Smooth muscle cell (in vitro differentiated cells): ENCODE data around the gene C16orf90. TPM values are rescaled to one million over a fixed set of nuclear protein-coding genes. Genes with fewer than 3 reads are reported as not detected.

Experiments used
- DNase-seq: peaks from one replicate; lab custom pipeline; 2025; ENCODE audit not compliant: unreplicated experiment; lab: John Stamatoyannopoulos, UW
- H2AFZ ChIP-seq: fragments of 200-600 bp; sonication (generic); 2 replicates; pipeline ENCODE4 v1.6.0; 2016; ENCODE audit warnings: antibody characterized with exemption, low read depth, mild to moderate bottlenecking
- H3F3A ChIP-seq: fragments of 200-600 bp; sonication (generic); 2 replicates; pipeline ENCODE4 v1.6.0; 2017; ENCODE audit warnings: antibody characterized with exemption, low read depth
- H3K27ac ChIP-seq: fragments of 200-600 bp; sonication (generic); 2 replicates; pipeline ENCODE4 v1.5.1; 2016; ENCODE audit warnings: low read depth, mild to moderate bottlenecking
- H3K27me3 ChIP-seq: fragments of 200-600 bp; sonication (generic); 2 replicates; pipeline ENCODE4 v1.6.1; 2016; ENCODE audit warnings: low read depth, mild to moderate bottlenecking
- H3K36me3 ChIP-seq: fragments of 200-600 bp; sonication (generic); 2 replicates; pipeline ENCODE4 v1.5.1; 2016; ENCODE audit warnings: low read depth
- H3K4me1 ChIP-seq: fragments of 200-600 bp; sonication (generic); 2 replicates; pipeline ENCODE4 v1.5.1; 2016; ENCODE audit warnings: low read depth
- H3K4me2 ChIP-seq: fragments of 200-600 bp; sonication (generic); 2 replicates; pipeline ENCODE4 v1.6.0; 2016; ENCODE audit warnings: mild to moderate bottlenecking
- H3K4me3 ChIP-seq: fragments of 200-600 bp; sonication (generic); 2 replicates; pipeline ENCODE4 v1.5.1; 2016; ENCODE audit warnings: mild to moderate bottlenecking
- H3K79me2 ChIP-seq: fragments of 200-600 bp; sonication (generic); 2 replicates; pipeline ENCODE4 v1.6.0; 2016; ENCODE audit warnings: low read depth, mild to moderate bottlenecking
- H3K9ac ChIP-seq: fragments of 200-600 bp; sonication (generic); 2 replicates; pipeline ENCODE4 v1.6.0; 2016; ENCODE audit warnings: low read depth
- H3K9me3 ChIP-seq: fragments of 200-600 bp; sonication (generic); replicated peaks from 2 replicates; pipeline ENCODE4 v1.5.1; 2016; ENCODE audit warnings: low read depth
- H4K20me1 ChIP-seq: fragments of 200-600 bp; sonication (generic); 2 replicates; pipeline ENCODE4 v1.6.0; 2016; ENCODE audit warnings: low read depth
- WGBS: methylation state at CpG from one replicate; pipeline ENCODE4 v1.1.7; 2016; ENCODE audit warnings: low lambda C conversion rate; 5-methylcytosine and 5-hydroxymethylcytosine counted together
- microRNA-seq: library from miRNA; unstranded; fragments of <30 nt; microRNA quantifications from one replicate; pipeline ENCODE4, GENCODE V29; 2016; ENCODE audit warnings: borderline number of aligned reads
- polyA plus RNA-seq: library from polyadenylated mRNA; unstranded; fragments of >200 nt; fragmentation: Nextera tagmentation; extraction: Ambion mirVana; gene quantifications from 2 replicates; pipeline ENCODE4 v1.2.1, GENCODE V29; 2016
- small RNA-seq: library from RNA; depleted of rRNA; stranded (forward); fragments of <200 nt; gene quantifications from one replicate; pipeline ENCODE3, GENCODE V24; 2014
- total RNA-seq: library from RNA; depleted of rRNA; stranded (reverse); fragments of >200 nt; gene quantifications from 2 replicates; pipeline ENCODE4 v1.2.3, GENCODE V29; 2014
- TF ChIP-seq, protein P1 (sequence below): fragments of 200-600 bp; sonication (generic); IDR thresholded peaks from 2 replicates; pipeline ENCODE4 v1.5.1; 2017; ENCODE audit warnings: borderline replicate concordance, mild to moderate bottlenecking, antibody characterized with exemption; ENCODE audit not compliant: insufficient read depth, poor library complexity, severe bottlenecking

The C16orf90 gene
- total and polyA plus RNA-seq, 2 experiments from 2014 or later, result not detected

DNA sequence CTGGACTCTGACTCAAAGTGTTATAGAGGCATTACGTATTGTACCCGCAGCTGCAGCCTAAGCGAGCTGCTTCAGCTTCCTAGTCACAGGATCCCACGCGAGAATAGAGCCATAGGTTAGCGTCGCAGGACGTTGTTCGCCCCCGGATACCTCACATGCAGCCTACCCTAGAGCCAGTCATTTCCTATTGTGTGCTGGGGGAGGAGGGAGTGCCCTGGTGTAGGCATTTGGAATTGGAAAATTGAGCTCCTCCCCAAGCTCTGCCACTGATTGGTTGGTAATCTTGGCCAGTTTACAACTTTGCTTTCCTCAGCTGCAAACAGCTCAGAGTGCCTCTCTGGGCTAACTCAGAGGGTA lies 51.3 kb downstream of the C16orf90 start:
- WGBS, result 33% methylated on average over 10 of the region's 10 CpGs
- Histone ChIP-seq H3K79me2 (peaks cover 43% of the 10 kb centered on the region), H3K4me2 (peak overlapping the region; percentile 76), H3K27ac (peak overlapping the region; percentile 98), H2AFZ (peak overlapping the region; percentile 40), H3K9ac (peak overlapping the region; percentile 97), H3K27me3 (no peaks in the 10 kb centered on the region), H3K4me1 (peaks cover 7% of the 10 kb centered on the region), H3K4me3 (peak overlapping the region; percentile 66), H3F3A (no peaks in the 10 kb centered on the region), H3K36me3 (peaks cover 3% of the 10 kb centered on the region), H3K9me3 (peaks cover 6% of the 10 kb centered on the region), H4K20me1 (peaks cover 7% of the 10 kb centered on the region)
- no peak for DNase-seq
- TF ChIP-seq, protein P1, sequence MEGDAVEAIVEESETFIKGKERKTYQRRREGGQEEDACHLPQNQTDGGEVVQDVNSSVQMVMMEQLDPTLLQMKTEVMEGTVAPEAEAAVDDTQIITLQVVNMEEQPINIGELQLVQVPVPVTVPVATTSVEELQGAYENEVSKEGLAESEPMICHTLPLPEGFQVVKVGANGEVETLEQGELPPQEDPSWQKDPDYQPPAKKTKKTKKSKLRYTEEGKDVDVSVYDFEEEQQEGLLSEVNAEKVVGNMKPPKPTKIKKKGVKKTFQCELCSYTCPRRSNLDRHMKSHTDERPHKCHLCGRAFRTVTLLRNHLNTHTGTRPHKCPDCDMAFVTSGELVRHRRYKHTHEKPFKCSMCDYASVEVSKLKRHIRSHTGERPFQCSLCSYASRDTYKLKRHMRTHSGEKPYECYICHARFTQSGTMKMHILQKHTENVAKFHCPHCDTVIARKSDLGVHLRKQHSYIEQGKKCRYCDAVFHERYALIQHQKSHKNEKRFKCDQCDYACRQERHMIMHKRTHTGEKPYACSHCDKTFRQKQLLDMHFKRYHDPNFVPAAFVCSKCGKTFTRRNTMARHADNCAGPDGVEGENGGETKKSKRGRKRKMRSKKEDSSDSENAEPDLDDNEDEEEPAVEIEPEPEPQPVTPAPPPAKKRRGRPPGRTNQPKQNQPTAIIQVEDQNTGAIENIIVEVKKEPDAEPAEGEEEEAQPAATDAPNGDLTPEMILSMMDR, result no peak

Small RNA genes within 50 kb of the gene (microRNA-seq; reads per million reads assigned to microRNA genes)
- not detected for gene MIR6126

Small RNA genes within 50 kb of the gene (small RNA-seq; reads per million reads assigned to genes)
- not detected for gene MIR6126

Other genes with a start within 250 kb of the C16orf90 start
- 0.72 TPM in 1 of 2 replicates, not detected in the other for gene MEFV, start 238.9 kb downstream of the C16orf90 start, total RNA-seq
- not detected in 2 replicates for gene MEFV, start 238.9 kb downstream of the C16orf90 start, polyA plus RNA-seq
- 17.6 and 32.2 TPM in 2 replicates for gene ZNF263, start 212.0 kb downstream of the C16orf90 start, total RNA-seq
- gene ZNF263, start 212.0 kb downstream of the C16orf90 start, polyA plus RNA-seq, result 27.4 and 29.0 TPM in 2 replicates
- gene TIGD7, start 190.1 kb downstream of the C16orf90 start, total RNA-seq, result 5.0 and 7.4 TPM in 2 replicates
- 1.7 and 3.6 TPM in 2 replicates for gene TIGD7, start 190.1 kb downstream of the C16orf90 start, polyA plus RNA-seq
- gene ZNF75A, start 190.0 kb downstream of the C16orf90 start, total RNA-seq, result 18.6 and 24.8 TPM in 2 replicates
- gene ZNF75A, start 190.0 kb downstream of the C16orf90 start, polyA plus RNA-seq, result 13.5 and 13.7 TPM in 2 replicates
- 0.36 TPM in 1 of 2 replicates, not detected in the other for gene OR2C1, start 139.6 kb downstream of the C16orf90 start, total RNA-seq
- not detected in 2 replicates for gene OR2C1, start 139.6 kb downstream of the C16orf90 start, polyA plus RNA-seq
- 13.5 and 14.8 TPM in 2 replicates for gene ZSCAN32, start 94.5 kb downstream of the C16orf90 start, total RNA-seq
- gene ZSCAN32, start 94.5 kb downstream of the C16orf90 start, polyA plus RNA-seq, result 7.4 and 8.8 TPM in 2 replicates
- 8.0 and 10.4 TPM in 2 replicates for gene ZNF174, start 94.3 kb downstream of the C16orf90 start, total RNA-seq
- 6.8 and 8.3 TPM in 2 replicates for gene ZNF174, start 94.3 kb downstream of the C16orf90 start, polyA plus RNA-seq
- gene ZNF597, start 52.0 kb downstream of the C16orf90 start, total RNA-seq, result 12.5 and 16.2 TPM in 2 replicates
- 5.7 and 6.7 TPM in 2 replicates for gene ZNF597, start 52.0 kb downstream of the C16orf90 start, polyA plus RNA-seq
- 23.6 and 42.6 TPM in 2 replicates for gene NAA60, start 51.8 kb downstream of the C16orf90 start, total RNA-seq
- 54.1 and 59.2 TPM in 2 replicates for gene NAA60, start 51.8 kb downstream of the C16orf90 start, polyA plus RNA-seq
- 16.5 and 20.5 TPM in 2 replicates for gene CLUAP1, start 5.5 kb upstream of the C16orf90 start, total RNA-seq
- gene CLUAP1, start 5.5 kb upstream of the C16orf90 start, polyA plus RNA-seq, result 18.7 and 18.9 TPM in 2 replicates
- not detected in 2 replicates for gene NLRC3, start 81.9 kb upstream of the C16orf90 start, total RNA-seq
- gene NLRC3, start 81.9 kb upstream of the C16orf90 start, polyA plus RNA-seq, result 0.02 and 0.48 TPM in 2 replicates
- 2.6 and 3.6 TPM in 2 replicates for gene SLX4, start 116.1 kb upstream of the C16orf90 start, total RNA-seq
- 3.1 and 3.5 TPM in 2 replicates for gene SLX4, start 116.1 kb upstream of the C16orf90 start, polyA plus RNA-seq
- 21.9 and 37.8 TPM in 2 replicates for gene DNASE1, start 159.2 kb upstream of the C16orf90 start, total RNA-seq
- gene DNASE1, start 159.2 kb upstream of the C16orf90 start, polyA plus RNA-seq, result 8.1 and 11.9 TPM in 2 replicates
- gene TRAP1, start 222.0 kb upstream of the C16orf90 start, total RNA-seq, result 37.7 and 41.5 TPM in 2 replicates
- 46.6 and 64.0 TPM in 2 replicates for gene TRAP1, start 222.0 kb upstream of the C16orf90 start, polyA plus RNA-seq